H9 (cell line): ENCODE results near the gene MGST2. TPM values are rescaled to one million over a fixed set of nuclear protein-coding genes. Genes with fewer than 3 reads are reported as not detected.

ENCODE experiments used
- DNase-seq: peaks from one replicate; pipeline ENCODE4 v3.0.0-alpha.2; 2017
- H2AFZ ChIP-seq: one replicate; pipeline ENCODE4 v1.6.1; 2013; ENCODE audit warnings: mild to moderate bottlenecking, low read length, control low read depth, moderate library complexity
- H2AK5ac ChIP-seq: 2 replicates; pipeline ENCODE4 v1.6.1; 2013; ENCODE audit warnings: low read length, control low read depth, mixed read lengths; ENCODE audit not compliant: insufficient read length
- H2BK120ac ChIP-seq: one replicate; pipeline ENCODE4 v1.6.1; 2013; ENCODE audit warnings: low read depth, mild to moderate bottlenecking, low read length, control low read depth, inconsistent platforms; ENCODE audit not compliant: poor library complexity, severe bottlenecking
- H2BK12ac ChIP-seq: 2 replicates; pipeline ENCODE4 v1.6.1; 2013; ENCODE audit warnings: low read length, control low read depth, mixed read lengths, low read depth; ENCODE audit not compliant: insufficient read length
- H2BK15ac ChIP-seq: 2 replicates; pipeline ENCODE4 v1.6.1; 2013; ENCODE audit warnings: low read depth, low read length, control low read depth
- H2BK20ac ChIP-seq: one replicate; pipeline ENCODE4 v1.6.1; 2013; ENCODE audit warnings: low read depth, mild to moderate bottlenecking, low read length, control low read depth, inconsistent platforms; ENCODE audit not compliant: poor library complexity, severe bottlenecking
- H2BK5ac ChIP-seq: 2 replicates; pipeline ENCODE4 v1.6.1; 2013; ENCODE audit warnings: low read length, control low read depth, mixed read lengths; ENCODE audit not compliant: insufficient read length
- H3K14ac ChIP-seq: 2 replicates; pipeline ENCODE4 v1.6.1; 2013; ENCODE audit warnings: low read length, control low read depth; ENCODE audit not compliant: insufficient read depth
- H3K18ac ChIP-seq: 2 replicates; pipeline ENCODE4 v1.6.1; 2013; ENCODE audit warnings: low read depth, mild to moderate bottlenecking, mixed read lengths, low read length, control low read depth; ENCODE audit not compliant: insufficient read length
- H3K23ac ChIP-seq: 2 replicates; pipeline ENCODE4 v1.6.1; 2013; ENCODE audit warnings: low read length, control low read depth, mixed read lengths, low read depth; ENCODE audit not compliant: insufficient read length
- H3K23me2 ChIP-seq: 2 replicates; pipeline ENCODE4 v1.6.1; 2013; ENCODE audit warnings: low read depth, mild to moderate bottlenecking, mixed read lengths, low read length, control low read depth; ENCODE audit not compliant: insufficient read length, poor library complexity, severe bottlenecking
- H3K27ac ChIP-seq: 2 replicates; pipeline ENCODE4 v1.5.1; 2013; ENCODE audit warnings: low read length, control low read depth, mixed read lengths, low read depth; ENCODE audit not compliant: insufficient read length
- H3K27me3 ChIP-seq: 2 replicates; pipeline ENCODE4 v1.6.1; 2013; ENCODE audit warnings: low read length, control low read depth, inconsistent platforms; ENCODE audit not compliant: insufficient read depth
- H3K4ac ChIP-seq: 2 replicates; pipeline ENCODE4 v1.6.1; 2013; ENCODE audit warnings: low read depth, mild to moderate bottlenecking, control low read depth, inconsistent platforms, low read length, moderate library complexity
- H3K4me1 ChIP-seq: 2 replicates; pipeline ENCODE4 v1.6.1; 2013; ENCODE audit warnings: low read length, control low read depth, inconsistent platforms; ENCODE audit not compliant: insufficient read depth
- H3K4me2 ChIP-seq: 2 replicates; pipeline ENCODE4 v1.6.1; 2013; ENCODE audit warnings: low read length, control low read depth, mixed read lengths; ENCODE audit not compliant: insufficient read length, insufficient read depth
- H3K56ac ChIP-seq: 2 replicates; pipeline ENCODE4 v1.6.1; 2013; ENCODE audit warnings: low read depth, mild to moderate bottlenecking, mixed read lengths, low read length, control low read depth; ENCODE audit not compliant: insufficient read length
- H3K79me1 ChIP-seq: 2 replicates; pipeline ENCODE4 v1.6.1; 2013; ENCODE audit warnings: low read depth, mild to moderate bottlenecking, moderate library complexity, low read length, control low read depth, inconsistent platforms; ENCODE audit not compliant: insufficient read depth, poor library complexity, severe bottlenecking
- H3K79me2 ChIP-seq: 2 replicates; pipeline ENCODE4 v1.6.1; 2013; ENCODE audit warnings: low read length, control low read depth, inconsistent platforms; ENCODE audit not compliant: insufficient read depth
- H3K9ac ChIP-seq: 2 replicates; pipeline ENCODE4 v1.6.1; 2013; ENCODE audit warnings: low read length, control low read depth, mixed read lengths; ENCODE audit not compliant: insufficient read length; ENCODE audit errors: extremely low read depth
- H3K9me3 ChIP-seq: one replicate; pipeline ENCODE4 v1.6.1; 2013; ENCODE audit warnings: low read depth, low read length, inconsistent platforms; ENCODE audit not compliant: control insufficient read depth
- H3T11ph ChIP-seq: one replicate; pipeline ENCODE4 v1.6.1; 2013; ENCODE audit warnings: mild to moderate bottlenecking, low read length, control low read depth, inconsistent platforms
- H4K20me1 ChIP-seq: one replicate; pipeline ENCODE4 v1.6.1; 2013; ENCODE audit not compliant: control insufficient read depth, insufficient read length, insufficient read depth
- H4K5ac ChIP-seq: 2 replicates; pipeline ENCODE4 v1.6.1; 2013; ENCODE audit warnings: low read depth, mild to moderate bottlenecking, mixed read lengths, low read length, control low read depth; ENCODE audit not compliant: insufficient read length
- H4K8ac ChIP-seq: replicated peaks from 2 replicates; pipeline ENCODE4 v1.6.1; 2013; ENCODE audit warnings: low read length, control low read depth, mixed read lengths, low read depth; ENCODE audit not compliant: insufficient read length
- H4K91ac ChIP-seq: 2 replicates; pipeline ENCODE4 v1.6.1; 2013; ENCODE audit warnings: low read depth, mild to moderate bottlenecking, moderate library complexity, mixed read lengths, low read length, control low read depth; ENCODE audit not compliant: insufficient read length
- H3K27ac Mint-ChIP-seq, 3 experiments: 2 replicates in 2 of 3; 3 replicates in 1 of 3; pipeline ENCODE4 v1.8.0; 2020 to 2021; ENCODE audit warnings: mixed read lengths in 3 of 3, mild to moderate bottlenecking in 1 of 3, moderate library complexity in 1 of 3
- H3K27me3 Mint-ChIP-seq: 2 replicates; pipeline ENCODE4 v1.8.0; 2021; ENCODE audit warnings: low read depth, mild to moderate bottlenecking, moderate library complexity, mixed read lengths
- H3K36me3 Mint-ChIP-seq, 3 experiments: 2 replicates in 2 of 3; 3 replicates in 1 of 3; pipeline ENCODE4 v1.8.0; 2020 to 2021; ENCODE audit warnings: low read depth in 3 of 3, mixed read lengths in 3 of 3; ENCODE audit not compliant: insufficient read depth in 1 of 3
- H3K4me1 Mint-ChIP-seq, 2 experiments: 2 replicates each; pipeline ENCODE4 v1.8.0; 2020; ENCODE audit warnings: mixed read lengths in 2 of 2
- H3K4me3 Mint-ChIP-seq, 2 experiments: 2 replicates in 1 of 2; 3 replicates in 1 of 2; pipeline ENCODE4 v1.8.0; 2020 to 2021; ENCODE audit warnings: mild to moderate bottlenecking in 2 of 2, mixed read lengths in 2 of 2, moderate library complexity in 1 of 2
- H3K9me3 Mint-ChIP-seq, 2 experiments: 2 replicates in 1 of 2; 3 replicates in 1 of 2; pipeline ENCODE4 v1.8.0; 2020; ENCODE audit warnings: mild to moderate bottlenecking in 2 of 2, mixed read lengths in 2 of 2, moderate library complexity in 1 of 2
- CTCF ChIP-seq: fragments of 200-600 bp; sonication (generic); conservative IDR thresholded peaks from 3 replicates; pipeline ENCODE4 v1.8.0; 2021; ENCODE audit warnings: antibody characterized with exemption, mild to moderate bottlenecking
- WGBS: extraction: QIAGEN DNeasy Blood & Tissue Kit; methylation state at CpG from one replicate; pipeline ENCODE4 v1.1.7; 2013; ENCODE audit warnings: missing lambda C conversion rate, low lambda C conversion rate, mixed read lengths; ENCODE audit not compliant: insufficient read length; ENCODE audit errors: extremely low coverage; 5-methylcytosine and 5-hydroxymethylcytosine counted together
- total RNA-seq: library from RNA; stranded (reverse); gene quantifications from 2 replicates; pipeline ENCODE4 v1.2.1, GENCODE V29; 2021

Gene MGST2
- total RNA-seq, 1 experiment from 2014 or later: 6.4 TPM

- Mint-ChIP-seq H3K27ac (no peak overlapping the region; a peak in 2 of 7 replicates), H3K27me3 (peaks cover 50% of the 10 kb centered on the region), H3K4me1 (peaks cover 5 to 10% of the 10 kb centered on the region in 2 experiments; a peak in 2 of 4 replicates), H3K9me3 (no peaks in the 10 kb centered on the region; a peak in 1 of 5 replicates), H3K4me3 (no peak overlapping the region), H3K36me3 (no peaks in the 10 kb centered on the region; a peak in 1 of 7 replicates)
- H3K9ac ChIP-seq: no peak overlapping the region
- H4K8ac ChIP-seq: no peak overlapping the region
- H3K79me2 ChIP-seq: no peaks in the 10 kb centered on the region
- H3K27ac ChIP-seq: no peak overlapping the region
- H4K20me1 ChIP-seq: no peaks in the 10 kb centered on the region
- no peak overlapping the region for H3K4me2 ChIP-seq
- H3K18ac ChIP-seq: no peak overlapping the region
- H3K23ac ChIP-seq: no peak overlapping the region
- no peak overlapping the region for H3K4ac ChIP-seq
- no peak overlapping the region for H2BK15ac ChIP-seq
- no peaks in the 10 kb centered on the region for H3K4me1 ChIP-seq
- no peak overlapping the region for H2BK12ac ChIP-seq
- no peak overlapping the region for H3K56ac ChIP-seq
- no peak overlapping the region for H2AK5ac ChIP-seq
- no peaks in the 10 kb centered on the region for H3K23me2 ChIP-seq
- H3K27me3 ChIP-seq: peaks cover 15% of the 10 kb centered on the region; the same call in 1 of the 2 replicates
- H3K79me1 ChIP-seq: no peaks in the 10 kb centered on the region
- H3K14ac ChIP-seq: no peak overlapping the region
- no peak overlapping the region for H2BK5ac ChIP-seq
- no peak overlapping the region for H4K91ac ChIP-seq
- no peak overlapping the region for H2BK20ac ChIP-seq
- DNase-seq: no peak
- TF ChIP-seq CTCF: no peak
- no peak overlapping the region for H2AFZ ChIP-seq
- WGBS: no CpG with 5 or more reads among the region's 10 CpGs
- H3T11ph ChIP-seq: no peak overlapping the region
- H4K5ac ChIP-seq: no peak overlapping the region
- no peaks in the 10 kb centered on the region for H3K9me3 ChIP-seq
- H2BK120ac ChIP-seq: no peak overlapping the region
Measured at GRCh38 chr4:139718833-139719232, 53.2 kb downstream of the MGST2 start.
